ENCODE data around the gene ADAM19. TPM values are rescaled to one million over a fixed set of nuclear protein-coding genes. Genes with fewer than 3 reads are reported as not detected.

ADAM19 gene
- total and polyA plus RNA-seq, 2 experiments from 2014 or later, result 9.1 to 13.2 TPM

DNA sequence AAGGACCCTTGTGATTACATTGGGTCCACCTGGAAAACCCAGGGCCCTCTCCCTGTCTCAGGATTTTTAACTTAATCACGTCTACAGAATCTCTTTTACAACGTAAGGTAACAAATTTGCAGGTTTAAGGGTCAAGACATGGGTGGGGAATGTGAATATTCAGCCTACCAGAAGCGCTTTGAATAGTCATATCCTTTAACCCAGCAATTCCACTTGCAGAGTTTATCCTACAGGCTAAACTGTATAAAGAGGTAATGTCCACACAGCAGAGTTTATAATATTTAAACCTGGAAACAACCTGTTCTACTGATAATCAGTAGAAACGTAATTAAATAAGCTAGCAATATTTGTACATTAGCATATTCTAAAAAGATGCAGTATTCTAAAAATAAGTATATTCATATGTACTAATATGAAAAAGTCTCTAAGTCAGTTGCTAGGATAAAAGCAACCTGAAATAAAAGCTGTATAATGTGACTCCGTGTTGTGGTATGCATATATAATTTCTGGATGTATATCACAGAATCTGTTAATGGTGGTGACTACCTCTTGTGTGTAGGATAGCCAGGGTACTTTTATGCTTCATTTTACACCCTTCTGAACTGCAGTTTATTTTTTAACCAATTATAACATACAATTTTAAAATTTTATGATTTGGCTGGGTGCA lies 129.7 kb downstream of the ADAM19 start:
- Mint-ChIP-seq H3K4me3 (no peak overlapping the region), H3K4me1 (no peaks in the 10 kb centered on the region; the same call in 1 of the 3 replicates), H3K36me3 (ENCODE audit: low read depth) (no peaks in the 10 kb centered on the region), H3K9me3 (no peaks in the 10 kb centered on the region), H3K27ac (no peak overlapping the region), H3K27me3 (ENCODE audit: insufficient read depth, low read depth, poor library complexity) (no peaks in the 10 kb centered on the region)
- no peak for ATAC-seq
- Histone ChIP-seq H3K27ac (ENCODE audit: low read depth) (no peak overlapping the region), H3K4me1 (ENCODE audit: insufficient read depth) (no peaks in the 10 kb centered on the region), H3K79me2 (replicated peaks; ENCODE audit: insufficient read depth) (no peaks in the 10 kb centered on the region), H3K4me2 (no peak overlapping the region), H3K4me3 (no peak overlapping the region), H3K9me2 (ENCODE audit: insufficient read depth) (no peaks in the 10 kb centered on the region), H3K36me3 (ENCODE audit: insufficient read depth) (no peaks in the 10 kb centered on the region), H3K27me3 (ENCODE audit: insufficient read depth) (no peaks in the 10 kb centered on the region), H3F3A (replicated peaks; ENCODE audit: low read depth) (no peaks in the 10 kb centered on the region), H2AFZ (no peak overlapping the region), H4K20me1 (replicated peaks; ENCODE audit: insufficient read depth) (no peaks in the 10 kb centered on the region)
- DNase-seq (ENCODE audit: low spot score), result no peak
- TF ChIP-seq EZH2phosphoT487 (IDR thresholded peaks at IDR 0.05; ENCODE audit: unreplicated experiment), result no peak

DNA sequence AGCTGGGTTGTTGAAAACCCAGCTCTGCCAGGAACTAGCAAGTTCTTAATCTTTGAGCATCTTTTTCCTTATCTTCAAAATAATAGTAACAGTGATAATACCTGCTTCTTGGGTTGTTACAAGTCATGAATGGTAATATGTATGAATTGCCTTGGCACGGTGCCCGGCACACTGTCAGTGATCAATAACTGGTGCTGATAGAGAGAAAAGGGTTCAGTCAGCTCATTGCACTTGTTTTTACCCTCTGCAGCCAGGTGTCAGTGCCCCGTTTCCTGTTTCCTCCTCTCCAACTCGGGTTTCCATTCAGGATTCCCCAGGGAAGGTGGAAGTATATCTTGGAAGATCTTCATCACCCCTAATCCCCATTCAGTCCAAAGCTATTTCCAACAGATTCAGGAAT lies 131.4 kb downstream of the ADAM19 start:
- no peaks in the 10 kb centered on the region for H3K4me1 ChIP-seq (ENCODE audit: insufficient read depth)
- DNase-seq (ENCODE audit: low spot score) (no peak), ATAC-seq (no peak)
- H2AFZ ChIP-seq, result peak overlapping the region; percentile 59
- no peaks in the 10 kb centered on the region; the same call in 1 of the 3 replicates for H3K4me1 Mint-ChIP-seq
- no peak overlapping the region for H3K4me3 Mint-ChIP-seq
- no peaks in the 10 kb centered on the region for H4K20me1 ChIP-seq (replicated peaks; ENCODE audit: insufficient read depth)
- no peak for TF ChIP-seq CREB1 (CRISPR knock-in tag; IDR thresholded peaks at IDR 0.05; ENCODE audit: low read depth)
- TF ChIP-seq, protein P1, sequence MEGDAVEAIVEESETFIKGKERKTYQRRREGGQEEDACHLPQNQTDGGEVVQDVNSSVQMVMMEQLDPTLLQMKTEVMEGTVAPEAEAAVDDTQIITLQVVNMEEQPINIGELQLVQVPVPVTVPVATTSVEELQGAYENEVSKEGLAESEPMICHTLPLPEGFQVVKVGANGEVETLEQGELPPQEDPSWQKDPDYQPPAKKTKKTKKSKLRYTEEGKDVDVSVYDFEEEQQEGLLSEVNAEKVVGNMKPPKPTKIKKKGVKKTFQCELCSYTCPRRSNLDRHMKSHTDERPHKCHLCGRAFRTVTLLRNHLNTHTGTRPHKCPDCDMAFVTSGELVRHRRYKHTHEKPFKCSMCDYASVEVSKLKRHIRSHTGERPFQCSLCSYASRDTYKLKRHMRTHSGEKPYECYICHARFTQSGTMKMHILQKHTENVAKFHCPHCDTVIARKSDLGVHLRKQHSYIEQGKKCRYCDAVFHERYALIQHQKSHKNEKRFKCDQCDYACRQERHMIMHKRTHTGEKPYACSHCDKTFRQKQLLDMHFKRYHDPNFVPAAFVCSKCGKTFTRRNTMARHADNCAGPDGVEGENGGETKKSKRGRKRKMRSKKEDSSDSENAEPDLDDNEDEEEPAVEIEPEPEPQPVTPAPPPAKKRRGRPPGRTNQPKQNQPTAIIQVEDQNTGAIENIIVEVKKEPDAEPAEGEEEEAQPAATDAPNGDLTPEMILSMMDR (conservative IDR thresholded peaks at IDR 0.05; ENCODE audit: low read depth in 2 of 2), result 0 out of 4 replicates have a peak, but pooled peaks of 1 of the 2 experiments have one; percentile 17
- H3K27ac ChIP-seq (ENCODE audit: low read depth), result no peak overlapping the region
- H3K36me3 Mint-ChIP-seq (ENCODE audit: low read depth), result no peaks in the 10 kb centered on the region
- no peaks in the 10 kb centered on the region for H3K27me3 Mint-ChIP-seq (ENCODE audit: insufficient read depth, low read depth, poor library complexity)
- no peaks in the 10 kb centered on the region for H3K79me2 ChIP-seq (replicated peaks; ENCODE audit: insufficient read depth)
- H3K9me3 Mint-ChIP-seq, result no peaks in the 10 kb centered on the region; the same call in 2 of the 3 replicates
- H3F3A ChIP-seq (replicated peaks; ENCODE audit: low read depth), result no peaks in the 10 kb centered on the region
- no peaks in the 10 kb centered on the region for H3K27me3 ChIP-seq (ENCODE audit: insufficient read depth)
- no peak overlapping the region for H3K27ac Mint-ChIP-seq
- no peak overlapping the region for H3K4me3 ChIP-seq
- H3K4me2 ChIP-seq, result no peak overlapping the region
- H3K9me2 ChIP-seq (ENCODE audit: insufficient read depth), result no peaks in the 10 kb centered on the region
- H3K36me3 ChIP-seq (ENCODE audit: insufficient read depth), result no peaks in the 10 kb centered on the region

DNA sequence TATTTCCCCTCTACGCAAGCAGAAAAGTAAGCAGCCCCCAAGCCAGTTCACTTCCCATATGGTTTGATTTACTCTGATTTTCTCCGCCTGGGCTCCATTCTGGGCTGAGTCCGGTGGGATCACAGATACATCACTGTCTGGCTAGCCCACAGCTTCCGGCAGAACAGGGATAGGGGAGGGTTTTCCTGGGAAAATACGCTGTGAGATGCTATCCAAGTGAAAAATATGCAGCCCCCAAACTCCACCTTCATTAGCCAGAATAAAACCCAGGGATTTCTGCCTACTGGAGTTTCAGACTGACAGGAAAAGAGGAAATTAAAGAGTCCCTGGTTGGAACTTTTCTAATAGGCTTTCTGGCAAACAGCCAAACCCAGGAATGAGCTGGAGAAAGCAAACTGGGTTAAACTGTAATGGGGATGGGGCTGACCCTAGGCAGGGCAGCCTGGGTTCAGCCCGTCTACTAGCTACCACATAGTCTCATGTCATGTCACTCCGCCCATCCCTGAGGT lies 132.5 kb downstream of the ADAM19 start:
- H3K27me3 Mint-ChIP-seq (ENCODE audit: insufficient read depth, low read depth, poor library complexity), result no peaks in the 10 kb centered on the region
- no peaks in the 10 kb centered on the region for H4K20me1 ChIP-seq (replicated peaks; ENCODE audit: insufficient read depth)
- no peaks in the 10 kb centered on the region for H3K36me3 Mint-ChIP-seq (ENCODE audit: low read depth)
- DNase-seq (ENCODE audit: low spot score) (no peak), ATAC-seq (no peak)
- no peak overlapping the region for H3K4me3 ChIP-seq
- no peaks in the 10 kb centered on the region for H3F3A ChIP-seq (replicated peaks; ENCODE audit: low read depth)
- TF ChIP-seq EZH2 (IDR thresholded peaks at IDR 0.05; ENCODE audit: low read depth, unreplicated experiment), result no peak
- TF ChIP-seq STAT1 (IDR thresholded peaks at IDR 0.05; ENCODE audit: unreplicated experiment), result no peak
- no peak for TF ChIP-seq ZNF114 (CRISPR knock-in tag; IDR thresholded peaks at IDR 0.05)
- TF ChIP-seq EZH2phosphoT487 (IDR thresholded peaks at IDR 0.05; ENCODE audit: unreplicated experiment), result no peak
- TF ChIP-seq, protein P1 (conservative IDR thresholded peaks at IDR 0.05; ENCODE audit: low read depth in 2 of 2), result no peak
- TF ChIP-seq ZNF331 (CRISPR knock-in tag; IDR thresholded peaks at IDR 0.05; ENCODE audit: low read depth), result no peak
- no peak overlapping the region for H3K4me2 ChIP-seq
- 0 out of 2 replicates have a peak overlapping the region, but pooled peaks have one; percentile 38 for H2AFZ ChIP-seq
- H3K27ac Mint-ChIP-seq, result no peak overlapping the region
- no peaks in the 10 kb centered on the region; the same call in 1 of the 3 replicates for H3K4me1 Mint-ChIP-seq
- no peaks in the 10 kb centered on the region for H3K4me1 ChIP-seq (ENCODE audit: insufficient read depth)
- no peaks in the 10 kb centered on the region for H3K36me3 ChIP-seq (ENCODE audit: insufficient read depth)
- H3K4me3 Mint-ChIP-seq, result no peak overlapping the region
- no peaks in the 10 kb centered on the region; the same call in 2 of the 3 replicates for H3K9me3 Mint-ChIP-seq
- H3K79me2 ChIP-seq (replicated peaks; ENCODE audit: insufficient read depth), result no peaks in the 10 kb centered on the region
- no peaks in the 10 kb centered on the region for H3K27me3 ChIP-seq (ENCODE audit: insufficient read depth)
- no peaks in the 10 kb centered on the region for H3K9me2 ChIP-seq (ENCODE audit: insufficient read depth)
- H3K27ac ChIP-seq (ENCODE audit: low read depth), result no peak overlapping the region

All from GM23338 (cell line).